Measurements from ENCODE around the gene RXRA.

Gene RXRA

GRCh38 chr9:134434894-134435506, 108.7 kb downstream of the RXRA start:
- peak; percentile 91 for FAIRE-seq

GRCh38 chr9:134435550-134436378, 109.5 kb downstream of the RXRA start:
- DNase-seq (ENCODE audit: insufficient read length, low spot score) (no peak), FAIRE-seq (no peak)
- no peak for TF ChIP-seq POLR2A (IDR thresholded peaks at IDR 0.05; ENCODE audit: low read depth, low read length)

More at GRCh38 chr9:134434894-134435506, 108.7 kb downstream of the RXRA start:
- TF ChIP-seq POLR2A (IDR thresholded peaks at IDR 0.05; ENCODE audit: low read depth, low read length): no peak
- peak; percentile 97 for DNase-seq (ENCODE audit: insufficient read length, low spot score)

- TF ChIP-seq POLR2A (IDR thresholded peaks at IDR 0.05; ENCODE audit: low read depth, low read length): no peak
- FAIRE-seq (no peak), DNase-seq (ENCODE audit: insufficient read length, low spot score) (no peak)
Observed at GRCh38 chr9:134436379-134436762, 110.1 kb downstream of the RXRA start.

- TF ChIP-seq POLR2A (IDR thresholded peaks at IDR 0.05; ENCODE audit: low read depth, low read length): no peak
- no peak for FAIRE-seq
- DNase-seq (ENCODE audit: insufficient read length, low spot score): no peak
Observed at GRCh38 chr9:134436911-134437310, 110.7 kb downstream of the RXRA start.

- FAIRE-seq: no peak
- no peak for DNase-seq (ENCODE audit: insufficient read length, low spot score)
- no peak for TF ChIP-seq POLR2A (IDR thresholded peaks at IDR 0.05; ENCODE audit: low read depth, low read length)
Observed at GRCh38 chr9:134437403-134438194, 111.3 kb downstream of the RXRA start.

- no peak for TF ChIP-seq POLR2A (IDR thresholded peaks at IDR 0.05; ENCODE audit: low read depth, low read length)
- no peak for DNase-seq (ENCODE audit: insufficient read length, low spot score)
- no peak for FAIRE-seq
Observed at GRCh38 chr9:134438195-134438788, 112.0 kb downstream of the RXRA start.

- FAIRE-seq: no peak
- no peak for DNase-seq (ENCODE audit: insufficient read length, low spot score)
- no peak for TF ChIP-seq POLR2A (IDR thresholded peaks at IDR 0.05; ENCODE audit: low read depth, low read length)
Observed at GRCh38 chr9:134439368-134439784, 113.1 kb downstream of the RXRA start.

GRCh38 chr9:134440636-134441226, 114.5 kb downstream of the RXRA start:
- no peak for TF ChIP-seq POLR2A (IDR thresholded peaks at IDR 0.05; ENCODE audit: low read depth, low read length)
- FAIRE-seq: no peak
- DNase-seq (ENCODE audit: insufficient read length, low spot score): no peak

- no peak for TF ChIP-seq POLR2A (IDR thresholded peaks at IDR 0.05; ENCODE audit: low read depth, low read length)
- DNase-seq (ENCODE audit: insufficient read length, low spot score) (no peak), FAIRE-seq (no peak)
Observed at GRCh38 chr9:134441227-134442084, 115.2 kb downstream of the RXRA start.

GRCh38 chr9:134442085-134442474, 115.8 kb downstream of the RXRA start:
- FAIRE-seq (no peak), DNase-seq (ENCODE audit: insufficient read length, low spot score) (no peak)

GRCh38 chr9:134442486-134443173, 116.4 kb downstream of the RXRA start:
- no peak for DNase-seq (ENCODE audit: insufficient read length, low spot score)
- no peak for FAIRE-seq

More at GRCh38 chr9:134442085-134442474, 115.8 kb downstream of the RXRA start:
- TF ChIP-seq POLR2A (IDR thresholded peaks at IDR 0.05; ENCODE audit: low read depth, low read length): no peak

More at GRCh38 chr9:134442486-134443173, 116.4 kb downstream of the RXRA start:
- no peak for TF ChIP-seq POLR2A (IDR thresholded peaks at IDR 0.05; ENCODE audit: low read depth, low read length)

Measured in H54 (cell line).